Measurements from ENCODE around the gene MCM8.

GRCh38 chr20:6017880-6018279 lies 67.4 kb downstream of the MCM8 start:
- TF ChIP-seq CTCF (conservative IDR thresholded peaks at IDR 0.05 in 1 of 2, IDR thresholded peaks at IDR 0.05 in 1 of 2; ENCODE audit: extremely low read depth in 1 of 2, insufficient read depth in 1 of 2, low read depth in 1 of 2, low read length in 2 of 2) (no peak), EZH2 (IDR thresholded peaks at IDR 0.05; ENCODE audit: borderline replicate concordance, low read length) (no peak)
